ENCODE data around the gene ZNF835. TPM values are rescaled to one million over a fixed set of nuclear protein-coding genes. Genes with fewer than 3 reads are reported as not detected.

ZNF835 gene
- total and polyA plus RNA-seq, 2 of the 13 experiments (the other 11 are each of a cell fraction or from before 2014, with no cell fraction given): not detected

DNA sequence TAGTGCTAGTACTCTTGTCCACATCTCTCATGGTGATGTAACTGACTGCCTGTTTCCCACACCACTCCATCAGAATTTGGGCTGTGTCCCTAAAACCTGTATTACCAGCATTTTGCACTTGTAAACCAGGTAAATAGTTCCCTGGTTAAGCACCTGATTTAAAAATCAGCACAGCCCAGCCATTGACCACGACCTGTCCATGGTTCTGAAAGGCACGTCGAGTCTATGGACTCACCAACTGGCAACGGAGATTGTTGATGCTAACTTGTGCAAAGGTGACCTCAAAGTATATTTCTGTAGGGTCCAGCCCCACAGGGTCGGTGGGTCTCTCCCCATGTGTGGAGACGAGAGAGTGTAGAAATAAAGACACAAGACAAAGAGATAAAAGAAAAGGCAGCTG lies 46.7 kb upstream of the ZNF835 start:
- intact Hi-C loops (cut with micrococcal nuclease; ENCODE audit: unreplicated experiment): no loop called here
- Histone ChIP-seq H3K79me2 (ENCODE audit: insufficient read depth, low read length) (no peaks in the 10 kb centered on the region), H3K9ac (ENCODE audit: insufficient read depth, low read depth, low read length) (no peak overlapping the region), H4K20me1 (ENCODE audit: insufficient read depth, low read length) (no peaks in the 10 kb centered on the region), H2AFZ (ENCODE audit: low read length) (no peak overlapping the region), H3K27ac (ENCODE audit: extremely low read length, insufficient read depth, low read length) (no peak overlapping the region), H3K4me3 (replicated peaks in 1 of 3; ENCODE audit: insufficient read depth in 1 of 3, low read depth in 2 of 3, low read length in 3 of 3) (no peak overlapping the region), H3K27me3 (ENCODE audit: control insufficient read depth in 1 of 2, insufficient read depth in 2 of 2, low read length in 2 of 2) (no peaks in the 10 kb centered on the region), H3K4me2 (ENCODE audit: low read depth, low read length) (no peak overlapping the region), H3K36me3 (replicated peaks in 1 of 2; ENCODE audit: control insufficient read depth in 1 of 2, insufficient read depth in 2 of 2, low read length in 2 of 2) (no peaks in the 10 kb centered on the region), H3K9me3 (ENCODE audit: low read length) (no peaks in the 10 kb centered on the region; the same call in 1 of the 2 replicates), H3K4me1 (ENCODE audit: insufficient read depth, low read length) (no peaks in the 10 kb centered on the region)
- ATAC-seq (no peak), FAIRE-seq (no peak), DNase-seq (ENCODE audit: low spot score) (no peak)
- in situ Hi-C loops (cut with HindIII; ENCODE audit: extremely low pct_ligation_motif_present, low pct_unique_long_range_greater_than_20kb): no loop called here
- WGBS (ENCODE audit: low lambda C conversion rate): 13% methylated on average over 6 of the region's 6 CpGs
- TF ChIP-seq, protein P1, sequence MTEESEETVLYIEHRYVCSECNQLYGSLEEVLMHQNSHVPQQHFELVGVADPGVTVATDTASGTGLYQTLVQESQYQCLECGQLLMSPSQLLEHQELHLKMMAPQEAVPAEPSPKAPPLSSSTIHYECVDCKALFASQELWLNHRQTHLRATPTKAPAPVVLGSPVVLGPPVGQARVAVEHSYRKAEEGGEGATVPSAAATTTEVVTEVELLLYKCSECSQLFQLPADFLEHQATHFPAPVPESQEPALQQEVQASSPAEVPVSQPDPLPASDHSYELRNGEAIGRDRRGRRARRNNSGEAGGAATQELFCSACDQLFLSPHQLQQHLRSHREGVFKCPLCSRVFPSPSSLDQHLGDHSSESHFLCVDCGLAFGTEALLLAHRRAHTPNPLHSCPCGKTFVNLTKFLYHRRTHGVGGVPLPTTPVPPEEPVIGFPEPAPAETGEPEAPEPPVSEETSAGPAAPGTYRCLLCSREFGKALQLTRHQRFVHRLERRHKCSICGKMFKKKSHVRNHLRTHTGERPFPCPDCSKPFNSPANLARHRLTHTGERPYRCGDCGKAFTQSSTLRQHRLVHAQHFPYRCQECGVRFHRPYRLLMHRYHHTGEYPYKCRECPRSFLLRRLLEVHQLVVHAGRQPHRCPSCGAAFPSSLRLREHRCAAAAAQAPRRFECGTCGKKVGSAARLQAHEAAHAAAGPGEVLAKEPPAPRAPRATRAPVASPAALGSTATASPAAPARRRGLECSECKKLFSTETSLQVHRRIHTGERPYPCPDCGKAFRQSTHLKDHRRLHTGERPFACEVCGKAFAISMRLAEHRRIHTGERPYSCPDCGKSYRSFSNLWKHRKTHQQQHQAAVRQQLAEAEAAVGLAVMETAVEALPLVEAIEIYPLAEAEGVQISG (CRISPR knock-in tag; IDR thresholded peaks at IDR 0.05): peak; percentile 17; the same call in 1 of the 2 replicates
- TF ChIP-seq YEATS4 (CRISPR knock-in tag; IDR thresholded peaks at IDR 0.05; ENCODE audit: borderline replicate concordance) (no peak), U2AF1 (optimal IDR thresholded peaks at IDR 0.05; ENCODE audit: low read depth, low read length) (no peak), ZNF350 (CRISPR knock-in tag; IDR thresholded peaks at IDR 0.05; ENCODE audit: borderline replicate concordance, low read depth) (no peak), SRF (IDR thresholded peaks at IDR 0.05; ENCODE audit: low read depth, low read length) (no peak), MIER2 (CRISPR knock-in tag; IDR thresholded peaks at IDR 0.05) (peak; percentile 94), ATRX (CRISPR knock-in tag; IDR thresholded peaks at IDR 0.05; ENCODE audit: borderline replicate concordance) (no peak)
- TF ChIP-seq, protein P2, sequence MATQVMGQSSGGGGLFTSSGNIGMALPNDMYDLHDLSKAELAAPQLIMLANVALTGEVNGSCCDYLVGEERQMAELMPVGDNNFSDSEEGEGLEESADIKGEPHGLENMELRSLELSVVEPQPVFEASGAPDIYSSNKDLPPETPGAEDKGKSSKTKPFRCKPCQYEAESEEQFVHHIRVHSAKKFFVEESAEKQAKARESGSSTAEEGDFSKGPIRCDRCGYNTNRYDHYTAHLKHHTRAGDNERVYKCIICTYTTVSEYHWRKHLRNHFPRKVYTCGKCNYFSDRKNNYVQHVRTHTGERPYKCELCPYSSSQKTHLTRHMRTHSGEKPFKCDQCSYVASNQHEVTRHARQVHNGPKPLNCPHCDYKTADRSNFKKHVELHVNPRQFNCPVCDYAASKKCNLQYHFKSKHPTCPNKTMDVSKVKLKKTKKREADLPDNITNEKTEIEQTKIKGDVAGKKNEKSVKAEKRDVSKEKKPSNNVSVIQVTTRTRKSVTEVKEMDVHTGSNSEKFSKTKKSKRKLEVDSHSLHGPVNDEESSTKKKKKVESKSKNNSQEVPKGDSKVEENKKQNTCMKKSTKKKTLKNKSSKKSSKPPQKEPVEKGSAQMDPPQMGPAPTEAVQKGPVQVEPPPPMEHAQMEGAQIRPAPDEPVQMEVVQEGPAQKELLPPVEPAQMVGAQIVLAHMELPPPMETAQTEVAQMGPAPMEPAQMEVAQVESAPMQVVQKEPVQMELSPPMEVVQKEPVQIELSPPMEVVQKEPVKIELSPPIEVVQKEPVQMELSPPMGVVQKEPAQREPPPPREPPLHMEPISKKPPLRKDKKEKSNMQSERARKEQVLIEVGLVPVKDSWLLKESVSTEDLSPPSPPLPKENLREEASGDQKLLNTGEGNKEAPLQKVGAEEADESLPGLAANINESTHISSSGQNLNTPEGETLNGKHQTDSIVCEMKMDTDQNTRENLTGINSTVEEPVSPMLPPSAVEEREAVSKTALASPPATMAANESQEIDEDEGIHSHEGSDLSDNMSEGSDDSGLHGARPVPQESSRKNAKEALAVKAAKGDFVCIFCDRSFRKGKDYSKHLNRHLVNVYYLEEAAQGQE (IDR thresholded peaks at IDR 0.05; ENCODE audit: borderline replicate concordance in 1 of 2, low read depth in 1 of 2, low read length in 2 of 2): peak; percentile 64 to 92
- ChIA-PET POLR2A (no interaction called here), CTCF (ENCODE audit: low intra/inter-chr PET ratio, low total read pairs) (no interaction called here)
- BruUV-seq (replicated peaks): no TSS peak
